Sigmoid colon (tissue), 4 donors: ENCODE data around the gene CNBP.

Source experiments
- CTCF ChIP-seq, 4 experiments: fragments of 450-650 bp in 3 of 4; fragments of 200-600 bp in 1 of 4; IDR thresholded peaks; one replicate each; pipeline ENCODE4 v1.5.1; 2016 to 2019; ENCODE audit warnings: antibody characterized with exemption in 4 of 4, mild to moderate bottlenecking in 3 of 4, moderate library complexity in 2 of 4
- EP300 ChIP-seq, 4 donors: sonication (generic); formaldehyde crosslinking; IDR thresholded peaks; one replicate each; pipeline ENCODE4 v1.6.1; 2017; ENCODE audit warnings: antibody characterized with exemption in 4 of 4
- POLR2A ChIP-seq, 2 donors: fragments of 450-650 bp; IDR thresholded peaks; one replicate each; pipeline ENCODE4 v1.6.1; 2016; ENCODE audit warnings: antibody characterized with exemption in 2 of 2, mild to moderate bottlenecking in 2 of 2, moderate library complexity in 2 of 2
- POLR2AphosphoS5 ChIP-seq, 4 donors: sonication (generic); formaldehyde crosslinking; IDR thresholded peaks; one replicate each; pipeline ENCODE4 v1.6.1; 2017; ENCODE audit warnings: antibody characterized with exemption in 4 of 4

- TF ChIP-seq POLR2A (IDR thresholded peaks at IDR 0.05), result no peak
- no peak for TF ChIP-seq CTCF (IDR thresholded peaks at IDR 0.05)
- no peak for TF ChIP-seq EP300 (IDR thresholded peaks at IDR 0.05)
- peak in 2 of 4 donors; percentile 30 to 53 for TF ChIP-seq POLR2AphosphoS5 (IDR thresholded peaks at IDR 0.05)
Measured at GRCh38 chr3:129230311-129231019, 46.8 kb upstream of the CNBP start.
